ENCODE measurements around the gene DHX16.

Gene DHX16

DNA sequence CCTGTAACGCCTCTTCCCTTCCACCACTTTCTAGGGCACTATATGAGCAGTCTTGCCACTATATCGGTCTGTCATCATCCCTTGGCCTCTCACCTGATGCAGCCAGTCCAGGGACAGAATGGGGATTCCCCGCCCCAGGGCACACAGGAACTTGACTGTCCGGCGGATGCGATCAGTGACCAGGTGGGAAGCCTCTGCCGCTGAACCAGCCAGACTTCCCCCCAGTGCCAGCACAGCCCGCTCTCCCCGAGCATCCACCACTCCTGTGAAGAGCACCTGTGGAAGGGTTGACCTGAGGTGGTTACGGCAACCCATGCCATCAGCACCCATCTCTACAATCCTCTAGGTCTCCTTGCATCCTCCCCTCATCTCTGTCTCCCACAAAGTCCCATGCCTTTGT is 30.2 kb upstream of the DHX16 start:
- H3K4me3 ChIP-seq (ENCODE audit: low read length): no peak overlapping the region
- DNase-seq (ENCODE audit: low read depth, low spot score): no peak

DNA sequence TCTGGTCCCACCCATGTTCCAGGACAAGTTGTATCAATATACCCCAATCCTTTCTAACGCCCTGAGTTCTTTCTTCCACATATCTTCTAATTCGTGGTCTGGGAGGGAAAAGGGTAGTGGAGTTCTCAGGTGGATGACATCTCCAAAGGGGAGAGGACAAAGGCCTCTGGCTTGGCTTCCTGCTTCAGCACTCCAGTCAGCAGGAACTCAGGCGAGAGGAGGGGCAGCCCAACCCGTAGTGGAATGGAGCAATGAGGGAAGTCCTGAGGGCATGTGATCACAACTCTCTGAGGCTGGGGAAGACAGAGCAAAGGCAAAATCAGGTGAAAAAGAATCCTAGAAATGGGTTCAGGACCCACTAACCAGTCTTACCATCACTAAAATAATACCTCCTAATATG is 27.5 kb upstream of the DHX16 start:
- no peak for DNase-seq (ENCODE audit: low read depth, low spot score)
- H3K4me3 ChIP-seq (ENCODE audit: low read length): no peak overlapping the region

DNA sequence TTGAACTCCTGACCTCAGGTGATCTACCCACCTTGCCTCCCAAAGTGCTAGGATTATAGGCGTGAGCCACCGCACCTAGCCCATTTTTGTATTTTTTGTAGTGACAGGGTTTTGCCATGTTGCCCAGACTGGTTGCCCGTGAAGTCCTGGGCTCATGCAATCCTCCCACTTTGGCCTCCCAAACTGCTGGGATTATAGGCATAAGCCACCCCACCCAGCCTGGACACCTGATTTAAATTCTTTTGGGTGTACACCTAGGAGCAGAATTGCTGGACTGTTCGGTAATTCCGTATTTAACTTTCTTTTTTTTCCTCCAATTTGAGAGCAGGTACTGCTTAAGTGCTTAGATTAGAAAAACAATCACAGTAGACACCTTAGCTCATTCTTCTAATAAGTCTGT is 23.6 kb upstream of the DHX16 start:
- H3K4me3 ChIP-seq (ENCODE audit: low read length): no peak overlapping the region
- DNase-seq (ENCODE audit: low read depth, low spot score): no peak

DNA sequence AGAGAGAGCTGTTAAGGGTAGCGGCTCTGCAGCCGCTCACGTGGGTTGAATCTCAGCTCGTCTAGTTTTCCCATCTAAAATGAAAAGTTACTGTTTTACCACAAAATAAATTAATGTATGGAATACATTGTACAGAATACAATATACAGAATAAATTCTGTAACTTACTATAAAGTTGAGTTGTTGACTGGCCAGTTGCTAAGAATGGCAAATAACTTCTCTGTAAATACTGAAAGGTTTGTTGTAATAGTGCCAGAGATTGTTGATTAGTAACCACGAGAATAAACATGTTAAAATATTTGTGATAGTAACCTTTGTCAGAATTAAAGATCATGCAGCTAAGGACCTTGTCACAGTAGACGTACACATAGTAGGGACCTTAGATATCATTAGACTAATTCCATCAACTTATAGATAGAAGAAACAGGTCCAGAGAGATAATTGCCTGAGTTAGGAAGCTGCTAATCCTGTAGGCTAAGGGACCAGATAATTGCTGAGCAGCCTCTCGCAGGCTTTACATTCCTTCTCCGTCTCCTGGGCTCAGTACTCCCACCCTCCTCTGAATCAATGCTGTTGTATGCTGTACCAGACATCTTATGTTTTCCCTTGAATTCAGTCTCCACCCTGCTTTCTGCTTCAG is 18.5 kb upstream of the DHX16 start:
- no peak for DNase-seq (ENCODE audit: low read depth, low spot score)
- peak overlapping the region; percentile 89 for H3K4me3 ChIP-seq (ENCODE audit: low read length)

DNA sequence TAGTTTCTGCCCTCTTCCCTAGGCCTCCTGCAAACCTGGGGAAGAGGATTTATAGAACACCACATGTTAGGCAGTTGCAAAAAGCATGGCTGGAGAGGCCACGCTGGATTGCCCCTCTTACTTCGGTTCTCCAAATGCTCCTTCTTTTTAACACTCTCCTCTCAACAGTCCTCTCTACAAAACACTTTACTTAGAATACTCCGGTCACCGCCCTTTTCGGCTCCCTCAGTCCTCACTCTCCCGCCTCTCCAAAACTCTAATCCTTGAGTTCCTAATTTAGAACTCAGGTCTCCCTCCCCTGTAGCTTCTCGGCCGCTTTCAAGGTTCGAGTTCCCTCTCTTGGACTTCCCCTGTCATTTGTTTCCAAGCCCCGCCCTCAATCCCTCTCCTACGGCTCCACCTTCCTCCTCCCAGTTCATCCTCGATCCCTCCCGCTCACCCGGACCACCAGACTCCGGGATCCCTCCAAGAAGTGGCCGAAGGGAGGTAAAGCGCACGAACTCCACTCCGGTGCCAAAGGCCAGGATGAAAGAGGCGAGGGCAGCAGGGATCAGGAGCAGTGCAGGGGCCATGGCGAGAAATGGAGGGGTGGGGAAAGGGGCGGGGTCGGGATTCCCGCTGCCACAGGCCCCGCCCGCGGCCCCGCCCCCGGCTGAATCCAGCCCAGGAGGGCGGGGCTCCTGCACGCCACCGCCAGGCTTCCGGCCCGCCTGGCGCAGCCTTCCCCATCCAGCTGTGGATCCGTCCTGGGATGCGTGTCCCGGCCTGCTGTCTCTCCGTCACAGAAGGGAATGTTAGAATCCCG is 17.8 kb upstream of the DHX16 start, which contains the start of gene NRM:
TSS of gene NRM (minus strand) at position 582 of the 805 bp plus-strand sequence. CDS start at position 572, 10 bp downstream.
- DNase-seq (ENCODE audit: low read depth, low spot score): no peak
- peak within 1 kb of the TSS; percentile 89 for H3K4me3 ChIP-seq (ENCODE audit: low read length)

DNA sequence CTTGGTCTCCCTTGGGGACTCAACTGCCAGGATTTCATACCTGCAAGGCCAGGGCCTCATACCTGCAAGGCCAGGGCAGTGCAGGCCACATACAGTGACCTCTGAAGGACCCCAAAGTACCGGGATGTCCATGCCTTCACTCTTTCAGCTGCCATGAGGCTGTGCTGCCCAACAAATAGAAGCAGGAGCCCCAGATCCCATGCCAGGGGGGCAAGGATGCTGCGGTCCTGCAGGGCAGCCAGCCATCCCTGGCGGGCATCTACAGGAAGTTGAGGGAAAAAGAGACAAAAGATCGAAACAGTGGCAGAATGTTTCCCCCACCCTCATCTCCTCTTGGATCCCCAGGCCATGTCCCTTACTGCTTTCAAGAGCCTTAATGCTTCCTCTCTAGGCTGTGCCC is 17.2 kb upstream of the DHX16 start:
- no peak for DNase-seq (ENCODE audit: low read depth, low spot score)

DNA sequence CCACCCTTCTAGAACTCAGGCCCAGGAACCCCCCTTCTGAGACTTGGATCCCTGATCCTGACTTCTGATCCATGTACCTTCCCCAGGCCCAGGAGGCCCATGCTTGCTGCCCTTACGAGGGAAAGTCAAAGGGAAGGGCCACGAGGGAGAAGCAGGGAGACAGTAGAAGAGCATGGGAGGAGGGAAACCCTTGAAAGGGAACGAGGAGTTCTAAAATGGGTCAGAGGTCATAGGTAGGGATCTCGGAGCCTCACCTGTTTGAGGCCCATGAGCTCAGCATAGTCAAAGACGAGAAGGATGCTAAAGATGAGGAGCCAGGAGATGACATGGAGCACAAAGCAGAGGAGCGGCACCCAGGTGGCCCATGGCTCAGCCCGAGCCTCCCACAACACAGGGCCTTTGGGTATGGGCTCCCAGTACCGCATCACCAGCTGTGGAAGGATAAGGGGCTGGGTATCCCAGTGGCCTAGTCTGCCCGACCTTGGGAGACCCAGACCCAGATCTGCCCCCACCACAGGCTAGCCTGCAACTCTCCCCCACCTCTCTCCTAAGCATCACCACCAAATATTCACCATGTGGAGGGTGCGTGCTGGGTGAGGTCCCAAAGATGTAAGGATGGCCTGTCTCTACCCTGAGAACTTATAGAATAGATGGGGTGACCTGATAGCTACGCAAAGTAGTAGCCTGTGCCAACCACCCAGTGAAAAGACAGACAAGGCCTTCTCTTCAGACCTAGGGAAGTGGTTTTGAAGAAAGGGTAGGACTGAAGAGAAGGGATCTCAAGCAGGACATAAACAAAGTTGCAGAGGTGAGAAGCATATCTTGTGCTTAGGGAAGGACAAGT is 16.4 kb upstream of the DHX16 start:
- no peak for DNase-seq (ENCODE audit: low read depth, low spot score)
- peak overlapping the region; percentile 89 for H3K4me3 ChIP-seq (ENCODE audit: low read length)

More for the DNA sequence above, 17.2 kb upstream of the DHX16 start:
- peak overlapping the region; percentile 89 for H3K4me3 ChIP-seq (ENCODE audit: low read length)

DNA sequence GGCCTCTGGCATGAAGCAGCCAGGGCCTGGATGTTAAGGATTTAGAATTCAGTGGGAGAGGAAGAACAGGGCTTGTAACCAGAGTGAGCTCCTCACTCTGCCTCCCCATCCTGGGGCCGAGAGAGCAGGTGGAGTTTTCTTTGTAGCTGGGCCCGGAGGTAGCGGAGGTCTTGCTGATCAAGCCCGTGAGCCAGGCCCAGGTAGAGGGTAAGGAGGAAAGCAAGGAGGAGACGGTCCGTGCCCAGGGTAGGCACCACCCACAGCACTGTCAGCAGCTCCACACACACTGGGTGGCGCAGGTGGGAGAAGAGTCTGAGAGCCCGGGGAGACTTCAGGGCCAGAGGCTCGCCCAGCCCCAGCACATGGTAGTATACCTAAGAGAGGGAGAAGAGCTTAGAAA is 15.8 kb upstream of the DHX16 start:
- DNase-seq (ENCODE audit: low read depth, low spot score): no peak
- no peak overlapping the region for H3K4me3 ChIP-seq (ENCODE audit: low read length)

DNA sequence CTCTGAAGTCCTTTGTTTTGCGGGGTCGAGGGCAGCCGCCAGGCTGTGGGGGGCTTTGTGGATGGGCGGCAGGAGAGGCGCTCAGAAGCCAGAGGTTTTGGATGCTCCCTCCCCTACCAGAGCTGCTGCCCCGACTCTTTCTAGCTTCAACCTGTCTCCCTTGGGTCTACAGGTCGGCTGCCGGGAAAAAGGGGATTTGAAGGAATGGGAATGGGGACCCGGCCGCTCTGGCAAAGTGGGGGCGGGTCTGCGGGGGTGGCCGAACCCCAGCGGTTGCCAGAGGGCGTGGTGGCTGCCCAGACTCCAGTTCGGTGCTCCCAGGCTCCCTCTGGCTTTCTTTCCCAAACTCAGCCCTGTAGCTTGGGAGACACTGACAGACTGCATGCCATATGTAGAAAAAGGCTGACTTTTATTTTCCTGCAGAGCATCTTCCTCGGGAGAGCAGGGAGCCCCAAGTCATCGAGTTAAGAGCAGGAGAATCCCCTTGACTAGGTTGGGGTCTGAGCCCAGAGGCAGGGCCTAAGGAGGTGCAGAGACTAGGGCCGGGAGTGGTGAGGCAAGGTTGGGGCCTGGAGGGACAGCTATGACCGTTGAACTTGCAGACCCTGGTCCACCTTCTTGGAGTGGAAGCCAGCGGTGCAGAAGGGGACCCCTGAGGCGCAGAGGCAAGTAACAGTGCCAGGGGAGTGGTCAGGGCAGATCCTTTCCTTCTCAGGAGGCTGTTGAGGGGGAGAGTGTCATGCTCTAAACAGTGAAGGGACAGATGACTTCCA is 15.0 kb upstream of the DHX16 start:
- DNase-seq (ENCODE audit: low read depth, low spot score): no peak
- no peak overlapping the region for H3K4me3 ChIP-seq (ENCODE audit: low read length)

DNA sequence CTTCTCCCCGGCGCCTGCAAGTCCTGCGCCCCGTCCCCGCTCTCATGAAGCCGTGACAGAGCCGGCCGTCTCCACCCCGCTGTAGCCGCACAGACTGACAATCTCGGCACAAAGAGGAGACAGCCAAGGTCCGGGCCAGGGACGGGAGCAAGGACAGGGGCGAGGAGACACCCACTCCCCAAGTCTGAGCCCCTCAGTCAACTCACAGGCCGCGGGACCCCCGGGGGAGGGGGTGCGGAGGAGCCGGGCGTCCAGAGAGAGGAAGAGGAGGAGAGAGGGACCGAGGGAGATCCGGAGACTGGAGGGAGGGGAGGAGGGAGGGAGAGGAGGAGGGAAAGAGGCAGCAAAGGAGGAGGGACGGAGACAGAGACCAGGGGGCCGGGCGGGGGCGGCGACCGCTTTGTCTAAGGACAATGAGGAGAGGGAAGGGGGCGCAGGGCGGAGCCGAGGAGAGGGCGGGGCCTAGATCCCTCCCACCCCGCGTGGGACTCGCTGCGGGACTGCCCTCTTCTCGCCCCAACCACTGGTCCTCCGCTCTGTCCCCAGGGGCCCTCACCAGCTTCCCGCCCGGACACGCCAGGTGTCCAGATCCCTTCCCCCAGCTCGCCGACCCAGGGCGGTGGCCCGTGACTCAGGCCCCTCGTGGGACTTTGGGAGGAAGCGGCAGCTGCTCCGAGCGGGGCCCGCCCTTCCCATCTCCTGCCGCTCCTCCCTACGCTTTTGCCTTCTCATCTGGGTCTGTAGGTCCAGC is 14.3 kb upstream of the DHX16 start:
- H3K4me3 ChIP-seq (ENCODE audit: low read length): peak overlapping the region; percentile 87
- DNase-seq (ENCODE audit: low read depth, low spot score): no peak

DNA sequence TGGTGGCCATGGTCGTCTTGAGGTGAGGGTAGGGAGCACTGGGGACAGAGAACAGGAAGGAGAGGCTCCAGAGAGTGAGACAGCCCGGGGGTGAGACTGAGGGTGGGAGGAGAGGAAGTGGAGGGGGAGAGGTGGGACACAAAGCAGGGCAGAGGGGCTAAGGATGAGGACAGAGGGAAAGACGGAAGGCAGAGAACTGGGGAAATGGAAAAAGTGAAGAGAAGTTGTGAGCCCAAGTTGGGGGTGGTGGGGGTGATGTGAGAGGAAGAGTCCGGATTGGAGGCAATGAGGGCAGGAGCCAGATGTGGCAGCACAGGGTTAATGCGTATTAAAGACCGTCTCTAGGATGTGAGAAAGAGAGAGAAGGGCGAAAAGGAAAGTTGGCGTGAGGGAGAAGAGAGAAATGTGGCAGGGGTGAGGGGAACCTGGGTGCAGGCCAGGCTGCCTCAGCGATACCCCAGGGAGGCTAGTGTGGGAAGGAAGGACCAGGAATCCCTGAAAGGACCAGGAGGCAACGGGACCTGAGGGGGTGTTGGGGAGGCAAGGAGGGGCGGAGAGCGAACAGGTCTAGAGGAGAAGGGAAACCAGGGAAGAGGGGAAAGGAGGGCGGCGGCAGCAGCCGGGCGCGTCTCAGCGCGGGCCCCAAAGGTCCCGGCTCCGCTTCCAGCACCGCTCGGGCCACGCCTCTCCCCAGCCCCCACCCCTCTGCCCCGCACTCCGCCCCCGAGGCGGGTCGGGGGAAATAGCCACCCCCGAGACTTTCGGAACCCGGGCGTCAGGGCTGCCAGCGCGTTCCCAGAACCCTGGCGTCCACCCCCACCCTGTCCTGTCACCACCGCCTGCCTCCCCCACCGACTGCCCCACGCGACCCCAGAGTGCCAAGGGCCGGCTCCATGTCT is 13.5 kb upstream of the DHX16 start, which contains the start of gene PPP1R18:
TSS of gene PPP1R18 (minus strand) at position 637 of the 899 bp plus-strand sequence. CDS start at position 10, 627 bp downstream.
- no peak for DNase-seq (ENCODE audit: low read depth, low spot score)

DNA sequence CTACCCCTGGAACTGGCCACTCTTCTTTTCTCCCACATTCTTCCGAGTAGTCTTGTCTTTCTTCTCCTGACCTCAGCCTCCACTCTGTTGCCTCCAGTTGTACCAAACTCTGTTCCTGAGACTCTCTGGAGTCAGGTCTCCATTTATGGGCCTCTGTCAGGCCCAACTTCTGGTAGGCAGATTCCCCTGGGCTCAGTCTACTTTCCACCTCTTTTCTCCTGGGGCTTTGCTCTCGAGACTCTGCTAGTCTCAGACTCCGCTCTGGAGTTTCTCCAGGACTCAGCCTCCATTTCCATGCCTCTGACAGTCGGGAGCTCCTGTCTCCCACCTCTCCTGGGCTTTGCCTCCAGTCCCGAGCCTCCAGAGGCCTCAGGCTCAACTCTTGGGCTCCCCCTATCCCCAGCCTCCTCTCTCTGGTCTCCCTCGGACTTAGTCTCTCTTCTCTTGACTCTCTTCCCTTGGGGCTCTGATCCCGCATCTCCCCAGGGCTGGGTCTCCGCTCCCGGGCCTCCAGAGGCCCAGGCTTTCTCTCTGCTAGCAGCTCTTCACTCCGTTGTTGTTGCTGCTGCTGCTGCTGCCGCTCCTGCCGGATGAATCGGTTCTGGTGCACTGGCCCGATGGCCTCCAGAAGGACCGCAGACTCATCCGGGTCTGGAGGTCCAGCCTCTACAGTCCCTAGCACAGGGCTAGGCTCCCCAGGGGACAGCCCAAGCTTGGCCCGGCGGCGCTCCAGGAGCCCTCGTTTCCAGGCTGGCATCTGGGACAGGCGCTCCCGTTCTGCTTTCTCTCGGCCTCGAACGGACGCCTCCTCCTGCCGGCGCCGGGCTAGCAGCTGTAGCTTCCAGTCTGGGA is 12.6 kb upstream of the DHX16 start:
- no peak for DNase-seq (ENCODE audit: low read depth, low spot score)
- H3K4me3 ChIP-seq (ENCODE audit: low read length): peak overlapping the region; percentile 87

More for the DNA sequence above, 13.5 kb upstream of the DHX16 start, which contains the start of gene PPP1R18:
- peak within 1 kb of the TSS; percentile 87 for H3K4me3 ChIP-seq (ENCODE audit: low read length)

DNA sequence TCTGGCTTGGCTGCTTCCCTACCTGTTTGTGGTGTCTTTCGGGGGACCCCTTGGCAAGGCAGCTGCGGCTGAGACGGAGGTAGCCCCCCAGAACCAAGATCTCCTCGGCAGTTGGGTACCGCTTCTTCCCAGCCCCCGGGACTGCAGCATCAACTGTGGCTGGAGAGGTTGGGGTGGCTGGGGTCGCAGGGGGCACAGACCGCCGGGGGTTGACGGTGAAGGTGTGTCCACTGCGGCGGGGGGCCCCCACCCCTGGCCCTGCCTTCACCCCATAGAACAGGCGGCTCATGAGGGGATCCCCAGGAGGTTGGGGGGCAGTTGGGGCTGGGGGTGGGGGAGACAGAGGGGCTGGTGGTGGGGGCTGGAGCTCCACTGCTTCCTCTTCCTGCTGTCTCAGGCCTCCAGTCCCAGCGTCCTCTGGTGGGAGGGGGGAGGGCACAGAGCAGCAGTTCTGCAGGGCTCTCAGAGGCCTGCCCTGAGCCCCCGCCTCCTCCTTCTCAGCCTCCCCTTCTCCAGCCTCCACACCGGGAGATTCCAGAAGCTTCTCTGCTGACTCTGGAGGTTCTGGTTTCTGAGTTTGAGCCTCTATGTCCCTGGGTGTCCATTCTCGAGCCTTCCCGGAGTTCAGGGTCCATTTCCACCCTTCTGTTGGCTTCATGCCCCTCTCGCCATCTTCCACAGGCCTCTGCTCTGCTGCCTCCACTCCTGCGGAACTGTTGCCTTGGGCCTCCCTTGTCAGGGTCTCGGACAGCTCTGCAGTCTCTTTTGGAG is 11.8 kb upstream of the DHX16 start:
- DNase-seq (ENCODE audit: low read depth, low spot score): peak; percentile 67
- H3K4me3 ChIP-seq (ENCODE audit: low read length): peak overlapping the region; percentile 87

DNA sequence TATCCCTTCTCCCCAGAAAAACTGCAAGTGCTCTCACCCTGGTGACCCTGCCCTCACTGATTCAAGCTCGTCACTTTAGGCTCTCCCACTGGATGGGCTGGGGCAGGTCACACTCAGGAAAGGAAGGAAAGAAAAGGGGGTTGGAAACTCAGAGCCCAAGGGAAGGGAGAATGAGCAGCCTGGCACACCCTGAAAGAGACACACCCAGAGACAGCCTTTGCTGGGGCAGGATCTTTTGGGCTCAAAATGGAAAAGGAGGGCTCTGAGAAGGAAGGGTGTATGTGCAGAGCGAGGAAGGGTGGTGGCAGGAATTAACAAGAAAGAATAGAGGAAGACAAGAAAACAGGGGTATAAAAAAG is 11.2 kb upstream of the DHX16 start:
- DNase-seq (ENCODE audit: low read depth, low spot score): no peak
- peak overlapping the region; percentile 87 for H3K4me3 ChIP-seq (ENCODE audit: low read length)

DNA sequence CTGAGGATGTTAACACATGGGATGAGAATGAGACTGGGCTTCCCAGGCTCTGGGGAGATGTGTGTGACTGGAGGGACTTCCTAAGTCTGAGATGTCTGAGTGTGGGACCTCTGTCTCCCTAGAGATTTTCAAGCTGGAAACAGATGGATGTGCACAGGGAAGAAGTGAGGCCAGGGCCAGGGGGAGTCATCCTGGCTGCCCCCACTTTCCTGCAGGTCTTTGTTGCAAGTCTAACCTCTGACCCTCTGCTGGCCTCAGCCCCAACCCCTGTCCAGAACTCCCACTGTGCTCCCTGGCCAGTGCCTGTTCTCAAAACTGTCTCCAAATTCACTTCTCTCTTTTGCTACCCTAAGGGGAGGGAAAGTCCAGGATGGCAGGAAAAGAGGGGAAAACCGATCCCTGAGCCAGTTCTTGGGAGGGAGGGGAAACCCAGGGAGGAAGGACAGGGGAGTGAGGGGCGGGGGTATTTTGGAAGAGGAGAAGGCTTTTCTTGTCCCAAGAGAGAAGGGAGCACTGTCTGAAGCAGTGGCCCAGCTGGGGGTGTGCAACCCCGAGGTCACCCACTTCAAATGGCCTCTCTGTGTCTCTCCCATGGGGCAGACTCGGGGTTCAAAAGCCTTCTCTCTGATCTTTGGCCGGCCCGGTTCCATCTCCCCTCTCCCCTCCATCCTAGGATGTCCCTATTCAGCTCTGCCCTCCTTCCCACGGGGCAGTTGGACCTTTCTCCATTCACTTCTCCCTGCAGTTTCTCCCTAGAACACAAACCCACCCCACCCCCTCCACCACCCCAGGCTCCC is 10.6 kb upstream of the DHX16 start:
- DNase-seq (ENCODE audit: low read depth, low spot score): no peak
- peak overlapping the region; percentile 87 for H3K4me3 ChIP-seq (ENCODE audit: low read length)

All from Jurkat, Clone E6-1 (cell line).